Measurements from ENCODE around the gene INHA. TPM values are rescaled to one million over a fixed set of nuclear protein-coding genes. Genes with fewer than 3 reads are reported as not detected.

Gene INHA
- total RNA-seq, 1 experiment from 2014 or later = not detected

DNA sequence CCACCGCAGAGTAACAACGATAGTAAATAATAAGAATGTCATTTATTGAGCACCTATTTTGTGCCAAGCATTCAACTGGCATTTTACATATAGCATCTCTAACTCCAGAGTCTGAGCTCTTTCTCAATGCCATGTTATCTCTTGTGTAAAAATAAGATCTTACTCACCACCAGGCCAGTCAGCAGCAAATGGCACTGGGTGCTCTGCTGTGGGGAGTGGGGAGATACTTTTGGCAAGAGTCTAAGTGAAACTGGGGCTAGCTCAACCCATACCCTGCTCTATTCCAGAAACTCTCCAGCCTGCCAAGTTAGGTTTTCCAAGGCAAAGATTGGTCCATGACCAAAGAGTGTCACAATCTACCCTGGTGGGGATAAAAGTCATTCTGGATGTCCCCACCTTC lies 50.4 kb downstream of the INHA start:
- Histone ChIP-seq H3K9ac (ENCODE audit: low read length) (no peak overlapping the region), H2AFZ (ENCODE audit: low read depth, low read length, poor library complexity, severe bottlenecking) (no peak overlapping the region), H3K9me3 (ENCODE audit: control insufficient read depth in 1 of 2, insufficient read depth in 1 of 2, low read depth in 1 of 2, low read length in 2 of 2) (no peaks in the 10 kb centered on the region), H3K4me1 (ENCODE audit: control insufficient read depth in 1 of 2, insufficient read depth in 2 of 2, low read length in 2 of 2) (peaks cover 4 to 9% of the 10 kb centered on the region in 2 experiments; a peak in 3 of 4 replicates), H4K20me1 (ENCODE audit: insufficient read depth) (no peaks in the 10 kb centered on the region), H3K4me3 (replicated peaks in 1 of 2; ENCODE audit: low read depth in 1 of 2, low read length in 2 of 2) (no peak overlapping the region), H3K4me2 (ENCODE audit: low read length) (no peak overlapping the region), H3K27ac (ENCODE audit: low read depth, low read length) (no peak overlapping the region), H3K27me3 (ENCODE audit: insufficient read depth, low read length) (no peaks in the 10 kb centered on the region), H3K79me2 (ENCODE audit: insufficient read depth, low read length) (no peaks in the 10 kb centered on the region), H3K9me2 (ENCODE audit: insufficient read depth) (no peaks in the 10 kb centered on the region), H3K36me3 (ENCODE audit: control insufficient read depth in 1 of 2, insufficient read depth in 2 of 2, low read length in 2 of 2) (no peaks in the 10 kb centered on the region)
- ATAC-seq (no peak), DNase-seq (ENCODE audit: low read depth, low spot score) (no peak)
- BruUV-seq (replicated peaks) = no TSS peak
- POLR2A ChIA-PET = no interaction called here
- RAD21 ChIA-PET (ENCODE audit: low non-redundant PET in 1 of 2, low total read pairs in 2 of 2, uncharacterized antibody in 2 of 2, unreplicated experiment in 2 of 2) = no interaction called here
- intact Hi-C loops (cut with micrococcal nuclease) = no loop called here
- TF ChIP-seq SP1 (IDR thresholded peaks at IDR 0.05; ENCODE audit: low read depth) (no peak), EGR1 (IDR thresholded peaks at IDR 0.05; ENCODE audit: low read depth) (no peak)
- CTCF ChIA-PET = no interaction called here

DNA sequence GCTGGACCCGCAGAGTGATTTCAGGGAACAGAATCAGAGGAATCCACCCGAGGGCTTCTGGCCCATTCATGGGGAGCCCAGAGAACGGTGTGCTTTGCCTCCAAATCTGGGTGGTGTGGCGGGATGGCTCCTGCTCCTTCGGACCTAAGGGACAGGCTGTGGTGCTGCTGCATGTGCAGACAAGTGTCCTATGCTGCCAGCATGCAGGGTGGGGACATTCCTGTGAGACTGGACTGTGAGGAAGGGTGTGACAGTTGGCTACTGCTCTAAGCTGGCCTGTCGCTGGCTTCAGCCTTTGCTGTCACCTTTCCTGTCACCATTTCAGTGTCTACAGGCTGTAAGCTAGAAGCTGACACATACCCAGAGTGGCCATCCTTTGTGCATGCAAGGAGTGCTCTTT lies 52.5 kb downstream of the INHA start:
- CTCF ChIA-PET = no interaction called here
- TF ChIP-seq, protein P1, sequence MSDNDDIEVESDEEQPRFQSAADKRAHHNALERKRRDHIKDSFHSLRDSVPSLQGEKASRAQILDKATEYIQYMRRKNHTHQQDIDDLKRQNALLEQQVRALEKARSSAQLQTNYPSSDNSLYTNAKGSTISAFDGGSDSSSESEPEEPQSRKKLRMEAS (IDR thresholded peaks at IDR 0.05) = no peak
- TF ChIP-seq SIN3A (IDR thresholded peaks at IDR 0.05; ENCODE audit: low read depth) = no peak
- no peak for TF ChIP-seq POLR2AphosphoS5 (IDR thresholded peaks at IDR 0.05; ENCODE audit: low read depth, low read length)
- no peak for TF ChIP-seq SP1 (IDR thresholded peaks at IDR 0.05; ENCODE audit: low read depth)
- TF ChIP-seq, protein P2, sequence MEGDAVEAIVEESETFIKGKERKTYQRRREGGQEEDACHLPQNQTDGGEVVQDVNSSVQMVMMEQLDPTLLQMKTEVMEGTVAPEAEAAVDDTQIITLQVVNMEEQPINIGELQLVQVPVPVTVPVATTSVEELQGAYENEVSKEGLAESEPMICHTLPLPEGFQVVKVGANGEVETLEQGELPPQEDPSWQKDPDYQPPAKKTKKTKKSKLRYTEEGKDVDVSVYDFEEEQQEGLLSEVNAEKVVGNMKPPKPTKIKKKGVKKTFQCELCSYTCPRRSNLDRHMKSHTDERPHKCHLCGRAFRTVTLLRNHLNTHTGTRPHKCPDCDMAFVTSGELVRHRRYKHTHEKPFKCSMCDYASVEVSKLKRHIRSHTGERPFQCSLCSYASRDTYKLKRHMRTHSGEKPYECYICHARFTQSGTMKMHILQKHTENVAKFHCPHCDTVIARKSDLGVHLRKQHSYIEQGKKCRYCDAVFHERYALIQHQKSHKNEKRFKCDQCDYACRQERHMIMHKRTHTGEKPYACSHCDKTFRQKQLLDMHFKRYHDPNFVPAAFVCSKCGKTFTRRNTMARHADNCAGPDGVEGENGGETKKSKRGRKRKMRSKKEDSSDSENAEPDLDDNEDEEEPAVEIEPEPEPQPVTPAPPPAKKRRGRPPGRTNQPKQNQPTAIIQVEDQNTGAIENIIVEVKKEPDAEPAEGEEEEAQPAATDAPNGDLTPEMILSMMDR (IDR thresholded peaks at IDR 0.05 in 2 of 3, conservative IDR thresholded peaks at IDR 0.05 in 1 of 3; ENCODE audit: borderline replicate concordance in 1 of 3, insufficient read depth in 1 of 3, low read depth in 2 of 3, low read length in 2 of 3) = no peak
- TF ChIP-seq EGR1 (IDR thresholded peaks at IDR 0.05; ENCODE audit: low read depth) = no peak

More for the DNA sequence above, 52.5 kb downstream of the INHA start:
- H3K27ac ChIP-seq (ENCODE audit: low read depth, low read length) = no peak overlapping the region
- ChIA-PET RAD21 (ENCODE audit: low non-redundant PET in 1 of 2, low total read pairs in 2 of 2, uncharacterized antibody in 2 of 2, unreplicated experiment in 2 of 2) (no interaction called here), POLR2A (no interaction called here)
- no peaks in the 10 kb centered on the region for H3K9me2 ChIP-seq (ENCODE audit: insufficient read depth)
- peaks cover 4 to 24% of the 10 kb centered on the region in 2 experiments; a peak in 3 of 4 replicates for H3K4me1 ChIP-seq (ENCODE audit: control insufficient read depth in 1 of 2, insufficient read depth in 2 of 2, low read length in 2 of 2)
- H4K20me1 ChIP-seq (ENCODE audit: insufficient read depth) = no peaks in the 10 kb centered on the region
- no peak overlapping the region for H3K4me2 ChIP-seq (ENCODE audit: low read length)
- H3K9me3 ChIP-seq (ENCODE audit: control insufficient read depth in 1 of 2, insufficient read depth in 1 of 2, low read depth in 1 of 2, low read length in 2 of 2) = no peaks in the 10 kb centered on the region
- no peak overlapping the region for H2AFZ ChIP-seq (ENCODE audit: low read depth, low read length, poor library complexity, severe bottlenecking)
- intact Hi-C loops (cut with micrococcal nuclease) = no loop called here
- no peak for ATAC-seq
- no peaks in the 10 kb centered on the region for H3K27me3 ChIP-seq (ENCODE audit: insufficient read depth, low read length)
- BruUV-seq (replicated peaks) = no TSS peak
- H3K79me2 ChIP-seq (ENCODE audit: insufficient read depth, low read length) = peaks cover 11% of the 10 kb centered on the region; the same call in 1 of the 2 replicates
- no peak for DNase-seq (ENCODE audit: low read depth, low spot score)
- no peak overlapping the region for H3K4me3 ChIP-seq (replicated peaks in 1 of 2; ENCODE audit: low read depth in 1 of 2, low read length in 2 of 2)
- H3K36me3 ChIP-seq (ENCODE audit: control insufficient read depth in 1 of 2, insufficient read depth in 2 of 2, low read length in 2 of 2) = no peaks in the 10 kb centered on the region
- no peak overlapping the region for H3K9ac ChIP-seq (ENCODE audit: low read length)

All from HCT116 (cell line).